Glomerular visceral epithelial cell (primary cell): Measurements from ENCODE around the gene ABHD14A.
A peak's percentile ranks its signal among the peaks of the same experiment; 100 is the strongest.

Experiments used
- DNase-seq: peaks from one replicate; pipeline ENCODE4 v3.0.0-alpha.2; 2016; ENCODE audit errors: extremely low spot score

ABHD14A gene

DNA sequence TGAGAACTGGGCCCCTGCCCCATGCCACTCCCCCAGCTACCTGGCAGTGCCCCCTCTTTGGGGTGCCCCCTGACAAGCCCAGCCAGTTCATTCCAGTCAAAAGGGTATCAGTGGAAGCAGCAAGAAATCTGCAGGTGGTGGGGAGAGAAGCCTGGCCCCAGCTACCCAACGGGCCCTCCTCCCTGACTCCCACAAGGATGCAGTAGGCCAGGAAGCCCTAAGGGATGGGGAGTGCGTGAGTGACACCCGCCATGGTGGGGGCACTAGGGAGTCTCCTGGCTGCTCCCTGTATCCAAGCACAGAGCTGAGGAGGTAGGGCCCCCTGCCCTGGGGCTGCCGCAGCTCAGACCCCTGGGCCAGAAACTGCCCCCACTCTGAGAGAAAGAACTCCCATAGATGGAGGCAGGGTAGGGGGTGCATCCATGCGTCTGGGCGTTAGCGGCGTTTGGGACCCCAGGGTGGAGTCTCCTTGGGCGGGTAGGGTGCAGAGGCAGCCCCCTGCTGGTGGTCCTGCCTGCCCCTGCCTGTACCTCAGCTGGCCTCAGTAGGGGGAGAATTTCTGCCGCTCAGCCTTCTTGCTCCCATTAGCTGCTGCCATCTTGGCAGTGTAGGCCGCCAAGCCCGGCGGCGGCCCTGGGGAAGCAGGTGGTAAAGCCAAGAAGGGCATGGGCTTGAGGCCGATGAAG lies 17.2 kb upstream of the ABHD14A start:
- no peak for DNase-seq

DNA sequence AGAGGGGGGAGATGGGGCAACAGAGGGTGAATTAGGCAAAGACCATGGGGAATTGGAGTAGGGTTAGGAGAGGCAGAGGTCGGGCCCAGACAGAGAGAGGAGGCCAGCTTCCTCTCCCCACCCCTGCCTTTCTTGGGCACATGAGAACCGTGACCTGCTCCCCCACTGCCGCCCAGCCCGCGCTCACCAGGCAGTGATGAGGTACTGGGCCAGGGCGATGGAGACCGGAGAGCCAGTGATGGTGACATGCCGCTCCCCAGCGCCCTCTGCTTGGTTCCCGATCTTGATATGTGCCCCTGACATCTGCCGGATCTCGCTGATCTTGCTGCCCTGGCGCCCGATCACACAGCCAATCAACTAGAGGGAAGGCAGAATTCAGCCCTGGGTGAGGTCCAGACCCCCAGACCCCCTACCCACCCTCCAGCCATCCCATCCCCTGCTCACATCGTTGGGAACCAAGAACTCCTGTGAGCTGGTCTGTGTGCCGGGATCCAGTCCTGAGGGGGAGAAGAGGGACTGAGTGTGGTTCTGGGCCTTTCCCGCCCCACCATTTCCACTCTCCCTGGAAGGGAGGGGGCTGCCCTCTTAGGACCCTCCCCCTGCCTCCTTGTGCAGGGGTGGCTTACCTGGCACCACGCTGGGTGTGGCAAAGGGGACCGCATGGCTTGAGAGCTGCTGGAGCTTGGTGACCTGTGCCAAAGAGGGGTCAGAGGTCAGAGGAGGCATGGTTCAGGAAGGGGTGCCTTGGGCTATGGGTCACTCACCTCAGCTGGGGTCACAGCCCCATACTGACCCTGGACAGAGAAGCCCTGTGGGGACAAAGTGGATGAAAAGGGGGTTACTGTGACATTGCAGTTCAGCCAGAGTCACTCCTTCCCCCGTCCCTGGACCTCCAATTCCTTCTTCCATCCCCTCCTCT lies 16.0 kb upstream of the ABHD14A start:
- DNase-seq: no peak

DNA sequence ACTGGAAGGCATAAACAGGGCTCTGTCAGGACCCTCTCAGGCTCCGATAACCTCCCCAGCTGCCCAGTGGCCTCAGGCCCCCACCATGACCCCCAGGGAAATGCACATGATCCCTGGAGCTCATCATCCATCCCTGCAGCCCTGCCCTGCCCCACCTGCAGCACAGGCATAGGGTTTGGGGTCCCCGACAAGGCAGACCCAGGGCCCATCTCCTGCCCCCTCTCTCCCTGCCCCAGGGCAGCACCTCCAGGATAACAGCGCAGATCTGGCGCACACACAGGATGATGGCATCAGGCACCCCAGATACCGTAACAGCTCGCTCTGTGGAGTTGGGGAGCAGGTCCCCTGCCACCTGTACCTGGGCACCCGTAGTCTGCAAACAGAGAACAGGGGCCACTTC lies 15.2 kb upstream of the ABHD14A start:
- no peak for DNase-seq

DNA sequence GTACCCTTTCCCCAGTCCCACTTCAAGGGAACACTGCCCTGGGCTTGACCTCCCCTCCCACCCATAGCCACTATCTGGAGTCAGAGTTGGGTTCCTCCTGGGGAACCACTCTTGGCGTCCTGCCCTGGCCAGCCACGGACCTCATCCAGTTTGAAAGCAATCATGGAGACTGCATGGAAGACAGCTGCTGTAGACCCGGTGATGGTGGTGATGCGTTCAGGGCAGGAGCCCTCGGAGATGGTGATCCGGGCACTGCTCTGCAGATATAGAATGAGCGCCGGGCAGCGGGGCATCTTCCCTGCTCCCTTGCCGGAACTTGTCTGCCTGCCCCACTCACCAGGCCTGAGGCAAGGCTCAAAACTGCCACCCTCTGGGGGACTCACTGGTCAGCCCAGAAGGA lies 14.5 kb upstream of the ABHD14A start:
- DNase-seq: no peak

DNA sequence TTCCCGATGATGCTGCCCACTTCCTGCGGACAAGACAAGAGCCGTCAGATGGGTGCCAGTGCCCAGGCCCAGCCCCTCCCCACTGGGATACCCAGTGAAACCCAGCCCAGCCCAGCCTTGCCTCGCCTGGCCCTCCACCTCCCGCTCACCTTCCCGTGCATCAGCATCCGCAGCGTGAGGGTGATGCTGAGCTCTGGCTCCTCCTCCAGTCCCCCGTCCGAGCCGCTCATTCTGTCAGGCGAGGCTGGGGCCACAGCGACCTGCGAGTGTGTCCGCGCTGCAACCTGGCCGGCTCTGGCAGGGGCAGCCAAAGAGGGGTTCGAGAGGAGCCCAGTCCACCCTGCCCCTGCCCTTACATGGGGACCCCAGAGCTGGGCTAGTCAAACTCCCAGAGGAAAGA lies 13.9 kb upstream of the ABHD14A start:
- DNase-seq: no peak

DNA sequence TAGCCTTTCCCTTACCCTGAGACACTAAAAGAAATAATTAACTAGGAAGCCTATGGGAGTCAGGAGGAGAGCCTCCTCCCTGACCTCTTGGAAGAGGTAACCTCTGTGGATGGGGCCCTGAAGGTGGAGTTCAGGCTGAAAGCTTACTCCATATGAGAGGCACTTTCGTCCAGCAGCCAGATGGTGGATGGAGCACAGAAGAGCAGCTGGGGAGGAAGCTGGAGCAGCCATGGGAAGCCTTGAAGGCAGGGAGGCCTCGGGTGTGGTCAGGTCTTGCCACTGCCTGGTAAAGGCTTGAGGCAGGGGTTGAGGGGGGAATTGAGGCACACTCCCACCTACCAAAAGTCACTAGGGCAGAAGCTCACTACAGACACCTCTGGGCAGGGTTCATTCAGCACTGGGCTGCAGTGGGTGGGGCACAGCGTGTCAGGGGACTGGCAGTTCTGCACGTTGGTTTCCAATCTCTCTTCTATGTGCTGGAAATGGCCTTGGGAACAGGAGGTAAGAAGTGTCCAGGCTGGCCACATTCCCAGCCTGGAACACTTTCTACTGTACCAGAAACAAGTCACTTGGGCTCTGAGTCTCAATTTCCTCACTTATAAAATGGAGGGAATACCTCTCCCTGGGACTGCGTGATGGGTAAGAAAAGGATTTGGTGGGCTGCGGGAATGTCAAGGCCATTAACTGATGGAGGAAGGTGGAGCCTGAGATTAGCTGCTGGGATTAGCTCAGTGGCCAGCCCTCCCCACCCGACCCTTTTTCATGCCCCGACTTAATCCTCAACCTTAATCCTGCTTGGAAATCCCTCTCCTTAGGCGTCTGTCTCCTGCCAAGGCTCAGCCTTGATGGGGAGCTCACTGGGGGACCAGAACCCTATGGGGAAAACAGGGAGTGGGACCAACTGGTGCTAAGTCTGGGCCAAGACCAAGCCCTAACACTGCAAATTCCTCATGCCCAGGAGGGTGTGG lies 13.0 kb upstream of the ABHD14A start:
- DNase-seq: no peak

DNA sequence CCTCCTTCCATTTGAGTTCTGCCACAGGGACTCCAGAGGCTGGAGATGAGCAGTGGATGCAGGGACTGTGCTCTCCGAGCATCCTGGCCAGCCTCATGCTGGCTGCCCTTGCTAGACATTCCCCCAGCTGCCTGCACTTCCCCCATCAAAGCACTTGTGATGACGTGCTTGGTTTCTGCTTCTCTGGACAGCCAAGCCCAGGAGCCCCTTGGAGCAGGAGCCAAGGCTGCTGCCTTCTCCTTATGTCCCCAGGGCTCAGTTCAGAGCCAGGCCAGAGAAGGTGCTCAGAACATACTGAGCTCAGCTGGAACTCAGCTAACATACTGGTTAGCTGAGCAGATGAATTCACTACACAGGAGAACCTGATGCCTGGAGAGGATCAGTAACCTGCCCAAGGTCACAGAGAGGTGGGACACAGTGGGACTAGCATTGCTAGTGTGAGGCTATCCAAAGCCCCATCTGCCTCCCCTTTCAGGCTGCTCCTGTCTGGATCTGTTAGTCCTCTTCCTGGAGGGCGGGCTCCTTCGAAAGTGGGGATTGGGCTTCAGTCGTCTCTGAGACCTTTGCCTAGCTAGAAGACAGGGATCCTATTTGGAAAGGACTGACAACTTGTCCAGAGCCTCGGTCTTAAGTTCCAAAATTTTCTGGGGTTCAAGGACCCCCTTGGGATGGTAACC lies 11.9 kb upstream of the ABHD14A start:
- DNase-seq: no peak

DNA sequence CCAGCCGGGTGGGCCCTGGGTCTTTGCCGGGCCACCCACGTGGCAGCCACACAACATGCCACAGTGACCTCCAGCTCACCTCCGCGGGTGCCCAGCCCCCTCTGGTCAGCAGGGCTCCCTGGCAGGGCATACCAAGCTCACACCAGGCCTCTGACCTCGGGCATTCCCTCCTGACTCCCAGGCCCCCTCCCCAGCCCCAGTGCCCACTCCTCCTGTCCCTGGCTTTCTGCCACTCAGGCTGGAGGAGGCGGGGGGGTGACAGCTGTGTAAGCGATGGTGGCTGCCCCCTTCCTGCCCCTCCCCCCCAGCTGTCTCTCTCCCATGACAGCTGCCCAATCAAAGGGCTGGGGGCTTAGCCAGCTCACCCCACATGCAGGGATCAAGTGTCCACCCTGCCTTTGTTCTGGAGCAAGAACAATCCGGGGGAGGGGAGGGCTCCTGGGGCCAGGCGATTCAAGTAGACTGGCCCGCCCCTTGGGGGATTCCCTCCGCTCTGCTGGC lies 10.9 kb upstream of the ABHD14A start:
- no peak for DNase-seq

DNA sequence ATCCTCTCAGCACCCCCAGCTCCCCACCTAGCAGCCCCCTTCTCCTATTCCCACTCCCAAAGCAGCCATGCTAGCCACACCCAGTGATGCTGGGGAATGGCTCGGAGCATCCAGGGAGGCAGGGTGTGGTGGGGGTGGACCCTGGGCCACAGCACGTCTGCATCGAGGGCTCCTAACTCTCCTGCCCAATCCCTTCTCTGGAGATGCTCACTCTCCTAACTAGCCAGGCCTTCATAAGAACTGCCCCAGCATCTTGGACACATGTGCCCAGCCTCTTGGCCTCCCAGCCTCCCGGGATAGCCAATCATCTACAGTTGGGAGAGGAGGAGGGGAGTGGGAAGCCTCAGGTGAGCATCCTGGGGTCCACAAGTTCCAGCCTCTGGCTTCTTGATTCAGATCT lies 10.3 kb upstream of the ABHD14A start:
- DNase-seq: no peak

DNA sequence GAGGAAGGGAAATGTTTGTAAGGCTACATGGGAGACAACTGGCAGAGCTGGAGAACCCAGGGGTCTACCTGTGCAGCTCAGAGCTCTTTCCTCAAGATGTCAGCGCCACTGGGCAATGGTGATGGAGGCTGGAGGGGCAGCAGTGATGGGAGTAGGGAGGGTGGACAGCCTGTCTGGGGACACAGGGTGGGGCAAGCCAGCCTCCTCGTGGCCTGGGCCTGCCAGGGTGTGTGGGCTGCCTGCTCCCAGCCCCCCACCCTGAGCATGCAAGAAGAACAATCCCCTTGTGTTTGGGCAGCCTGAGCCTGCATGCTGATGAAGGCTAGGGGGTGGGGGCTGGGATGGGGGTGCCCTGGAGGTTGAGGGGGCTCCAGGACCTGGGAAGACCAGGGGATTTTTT lies 8.8 kb upstream of the ABHD14A start:
- DNase-seq: no peak

DNA sequence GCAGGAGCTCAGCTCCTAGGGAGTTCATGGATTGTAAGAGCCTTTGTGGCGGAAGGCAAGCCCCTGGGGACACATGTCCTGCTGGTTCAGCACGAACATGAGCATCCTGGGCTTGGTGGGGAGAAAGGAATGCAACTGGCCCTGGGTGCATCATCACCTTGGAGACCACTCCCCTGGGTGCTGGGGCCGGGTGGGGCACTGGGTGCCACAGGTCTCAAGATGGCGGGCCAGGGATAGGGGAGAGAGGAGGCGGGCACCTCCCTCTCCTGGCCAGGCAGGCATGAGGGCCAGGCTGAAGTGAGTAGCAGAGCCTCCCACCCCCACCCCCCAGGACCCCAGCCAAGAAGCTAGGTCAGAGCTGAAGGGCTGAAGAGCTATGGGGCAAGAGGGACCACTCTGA lies 8.4 kb upstream of the ABHD14A start:
- DNase-seq: no peak

DNA sequence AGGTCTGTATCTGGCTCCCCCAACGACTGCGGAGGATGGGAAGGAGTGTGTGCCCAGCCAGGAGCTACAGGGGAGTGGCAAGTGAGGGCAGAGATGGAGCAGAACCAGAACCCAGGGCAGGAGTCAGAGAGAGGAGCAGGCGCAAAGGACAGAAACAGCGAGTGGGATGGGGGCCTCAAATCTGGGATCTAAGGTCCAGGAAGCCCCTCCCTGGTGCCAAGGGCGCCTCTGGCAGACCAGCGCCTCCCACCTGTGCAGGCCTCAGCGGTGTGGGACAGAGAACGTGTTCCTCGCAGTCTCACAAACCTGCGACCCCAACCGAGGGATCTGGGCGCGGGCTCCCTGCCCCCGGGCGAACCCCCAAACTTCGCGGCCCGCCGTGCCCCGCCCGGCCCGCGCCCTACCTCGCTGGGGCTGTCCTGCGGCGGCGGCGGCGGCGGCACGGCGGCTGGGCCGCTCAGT lies 7.9 kb upstream of the ABHD14A start:
- DNase-seq: no peak

DNA sequence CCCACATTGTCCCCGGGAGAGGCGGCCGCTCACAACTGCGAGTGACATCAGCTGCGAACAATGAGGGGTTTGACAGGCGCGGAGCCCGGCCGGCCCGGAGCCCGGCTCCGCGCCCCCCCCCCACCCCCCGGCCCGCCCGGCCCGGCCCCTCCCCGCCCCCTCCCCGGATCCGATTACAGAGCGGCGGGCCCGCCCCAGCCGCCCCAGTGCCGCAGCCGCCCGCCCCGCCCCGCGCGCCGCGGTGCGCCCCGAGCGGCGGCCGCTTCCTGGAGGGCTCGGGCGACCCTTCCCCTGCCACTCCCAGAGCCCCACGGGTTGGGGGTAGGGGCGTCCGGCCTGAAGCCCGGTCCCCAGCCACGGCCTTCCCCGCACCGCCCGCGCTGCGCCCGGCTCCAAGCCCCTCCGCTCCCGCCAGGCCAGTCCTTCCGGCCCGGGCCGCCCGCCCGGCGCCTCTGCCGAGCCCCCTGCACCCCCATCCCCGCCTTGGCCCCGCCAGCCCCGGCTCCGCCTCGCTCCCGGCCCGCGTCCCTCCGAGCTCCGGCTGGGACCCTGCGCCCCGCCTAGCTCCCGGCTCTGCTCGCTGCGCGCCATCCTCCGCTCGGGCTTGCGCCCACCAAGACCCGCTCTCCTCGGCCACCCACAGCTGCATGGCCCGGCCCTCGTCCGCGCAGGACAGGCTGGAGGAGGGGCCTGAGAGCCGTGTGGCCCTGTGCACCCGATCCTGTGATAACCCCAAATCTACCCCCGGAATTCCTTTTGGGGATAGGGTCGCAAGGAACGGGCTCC lies 7.3 kb upstream of the ABHD14A start, which contains the start of gene PCBP4:
Gene PCBP4 (minus strand): TSS at position 71 of the 786 bp plus-strand sequence. CDS start 6,214 bp downstream, outside the sequence.
- peak; percentile 61 for DNase-seq

DNA sequence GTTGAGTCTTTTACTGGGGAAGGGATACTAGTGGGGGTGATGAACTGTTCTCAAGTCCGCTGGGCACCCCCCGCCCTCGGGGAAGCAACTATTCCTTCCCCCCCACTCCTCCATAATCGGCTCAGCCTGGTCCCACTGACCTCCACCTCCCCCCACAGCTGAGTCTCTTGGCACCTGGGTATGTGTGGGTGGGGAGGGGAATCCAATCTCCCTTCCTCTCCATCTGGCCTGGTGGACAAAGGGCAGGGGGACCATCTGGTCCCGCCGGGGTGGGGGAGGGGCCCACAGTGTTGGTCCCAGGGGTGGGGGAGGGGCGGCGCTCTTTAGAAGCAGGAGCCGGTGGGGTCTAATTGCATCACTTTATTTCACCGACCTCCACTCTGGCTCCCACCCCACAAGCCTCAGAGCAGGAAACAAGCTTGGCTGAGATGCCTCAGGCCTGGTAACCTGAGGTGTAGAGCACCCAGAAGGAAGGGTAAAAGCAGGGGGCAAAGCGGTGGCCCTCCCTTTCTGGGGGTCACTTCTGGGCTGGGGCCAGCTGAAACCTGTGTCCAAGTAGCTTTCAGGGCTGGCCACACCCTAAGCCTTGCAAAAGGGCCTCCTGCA lies 6.6 kb upstream of the ABHD14A start:
- peak; percentile 33 for DNase-seq

DNA sequence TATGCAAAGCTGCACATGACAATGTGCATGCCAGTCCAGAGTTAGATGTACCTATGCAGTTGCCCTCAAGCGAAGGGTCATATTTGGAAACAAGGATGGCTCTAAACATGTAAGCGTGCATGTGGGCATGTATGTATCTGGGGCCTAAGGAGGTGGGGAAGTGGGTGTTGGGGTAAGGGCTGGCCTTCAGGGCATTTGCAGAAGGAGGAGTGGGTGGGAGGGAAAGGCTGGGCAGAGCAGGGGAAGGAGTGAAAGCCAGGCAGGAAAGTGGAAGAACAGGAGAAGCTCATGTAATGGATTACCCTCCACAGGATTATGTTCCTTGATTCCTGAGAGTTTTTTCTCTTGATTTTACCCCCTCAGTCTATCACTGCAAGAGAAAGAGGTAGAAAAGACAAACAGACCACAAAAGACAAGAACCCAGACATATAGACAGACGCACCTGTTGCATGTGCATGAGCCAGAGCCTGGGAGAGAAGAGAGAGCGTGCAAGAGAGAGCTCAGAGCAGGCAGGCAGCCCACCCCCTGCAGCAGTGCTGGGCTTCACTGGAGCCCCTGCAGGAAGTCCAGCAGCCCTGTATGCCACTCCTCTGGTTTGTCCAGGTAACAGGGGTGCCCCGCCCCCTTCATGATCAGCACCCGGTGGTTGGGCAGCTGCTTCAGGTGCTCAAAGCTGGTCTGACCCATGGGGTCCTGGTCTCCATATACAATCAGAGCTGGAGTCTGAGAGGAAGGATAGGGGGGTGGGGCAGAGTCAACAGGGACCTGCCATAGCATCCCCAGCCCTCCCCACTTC lies 5.8 kb upstream of the ABHD14A start:
- DNase-seq: no peak

DNA sequence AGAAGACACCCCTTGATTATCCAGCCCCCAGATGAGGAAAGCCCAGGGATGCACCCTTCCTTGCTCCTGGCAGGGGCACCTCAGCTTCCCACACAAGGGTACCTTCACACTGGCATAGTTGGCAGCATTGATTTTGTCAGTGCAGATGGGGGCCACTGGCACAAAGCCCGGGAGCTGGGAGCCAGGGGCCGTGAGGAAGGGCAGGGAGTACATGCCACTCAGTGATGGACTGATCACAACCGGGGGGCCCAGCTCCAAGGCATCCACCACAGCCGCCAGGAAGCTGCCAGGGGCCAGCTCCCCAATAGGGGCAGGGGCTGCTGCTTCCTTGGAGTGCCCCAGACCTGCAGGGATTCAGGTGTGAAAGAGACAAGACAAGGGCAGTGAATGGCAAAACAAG lies 5.0 kb upstream of the ABHD14A start:
- DNase-seq: no peak

DNA sequence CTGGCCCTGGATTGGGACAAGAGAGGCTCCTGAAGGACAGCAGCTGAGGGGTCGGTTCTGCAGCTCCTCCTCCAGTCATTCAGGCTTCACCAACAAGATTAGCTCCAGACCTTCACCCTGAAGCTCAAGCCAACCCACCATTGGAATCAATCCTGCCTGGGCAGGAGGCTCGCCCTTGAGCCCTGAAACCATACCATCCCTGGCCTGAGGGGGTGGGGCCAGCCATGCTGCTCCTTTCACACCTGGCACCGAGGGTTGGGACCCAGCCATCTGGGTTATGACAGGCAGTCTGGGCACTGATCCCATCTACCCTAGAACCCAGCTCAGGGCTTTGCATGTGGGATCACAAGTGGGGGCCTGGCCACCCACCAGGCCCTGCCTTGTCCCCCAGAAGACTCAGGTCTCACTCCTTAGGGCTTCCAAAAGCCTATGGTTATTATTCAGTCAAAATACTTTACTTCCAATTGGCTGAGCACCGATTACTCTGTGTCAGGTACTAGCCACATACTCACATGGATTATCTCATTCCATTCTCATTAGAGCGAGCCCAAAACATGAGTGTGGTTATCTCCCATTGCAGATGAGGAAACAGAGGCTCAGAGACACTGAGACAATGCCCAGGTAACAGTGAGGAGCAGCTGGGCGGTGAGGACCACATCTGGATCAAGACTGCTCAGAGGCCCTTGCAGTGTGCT lies 4.1 kb upstream of the ABHD14A start:
- DNase-seq: no peak

DNA sequence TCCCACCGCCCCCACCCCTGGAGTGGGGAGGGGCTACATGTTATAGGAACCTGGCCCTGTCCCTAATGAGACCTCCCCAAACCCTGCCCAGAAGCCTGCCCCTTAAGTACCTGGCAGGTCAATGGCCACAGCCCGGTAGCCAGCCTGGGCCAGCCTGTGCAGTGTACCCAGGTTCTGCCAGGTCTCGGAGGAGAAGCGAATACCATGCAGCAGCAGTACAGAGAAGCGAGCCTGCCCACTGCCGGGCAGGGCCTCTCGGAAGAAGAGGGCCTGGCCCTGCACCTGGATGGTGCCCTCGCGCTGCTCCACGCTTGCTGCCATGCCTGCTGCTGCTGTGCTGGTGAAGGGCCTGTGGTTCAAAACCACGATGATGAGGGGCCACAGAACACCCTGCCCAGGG lies 3.5 kb upstream of the ABHD14A start:
- DNase-seq: no peak
